Kidney (tissue), 14 donors: ENCODE measurements around the gene ST8SIA1. TPM values are rescaled to one million over a fixed set of nuclear protein-coding genes. Genes with fewer than 3 reads are reported as not detected.

Experiments used
- DNase-seq, 5 donors: peaks; one replicate each; pipeline ENCODE4 v3.0.0-alpha.2; 2013 to 2020
- FAIRE-seq: peaks from 2 replicates; lab custom pipeline; 2012; peaks lifted over from hg19 to GRCh38; lab: Jason Lieb, UNC
- H3K27ac ChIP-seq, 2 donors: one replicate each; pipeline ENCODE4 v1.7.0; 2013; ENCODE audit warnings: low read depth in 2 of 2, low read length in 2 of 2, inconsistent platforms in 1 of 2
- H3K27me3 ChIP-seq: one replicate; pipeline ENCODE4 v1.7.1; 2013; ENCODE audit warnings: low read length, inconsistent platforms; ENCODE audit not compliant: control insufficient read depth, insufficient read depth
- H3K36me3 ChIP-seq, 3 donors: one replicate each; pipeline versions ENCODE4 v1.7.0 to v1.7.1; 2013; ENCODE audit warnings: low read length in 3 of 3, control low read depth in 1 of 3, inconsistent platforms in 1 of 3; ENCODE audit not compliant: insufficient read depth in 3 of 3, control insufficient read depth in 2 of 3
- H3K4me1 ChIP-seq, 3 donors: one replicate each; pipeline versions ENCODE4 v1.7.0 to v1.7.1; 2013; ENCODE audit warnings: low read length in 3 of 3, inconsistent platforms in 1 of 3, low read depth in 1 of 3; ENCODE audit not compliant: control insufficient read depth in 2 of 3, insufficient read depth in 2 of 3
- H3K4me3 ChIP-seq, 3 donors: one replicate each; pipeline versions ENCODE4 v1.7.0 to v1.8.1; 2013; ENCODE audit warnings: low read length in 3 of 3, control low read depth in 1 of 3, inconsistent platforms in 1 of 3
- H3K9ac ChIP-seq, 3 donors: one replicate each; pipeline versions ENCODE4 v1.7.0 to v1.7.1; 2013; ENCODE audit warnings: low read length in 3 of 3, control low read depth in 1 of 3, inconsistent platforms in 1 of 3
- H3K9me3 ChIP-seq, 3 donors: one replicate each; pipeline versions ENCODE4 v1.7.0 to v1.7.1; 2013; ENCODE audit warnings: low read length in 3 of 3, control low read depth in 1 of 3, inconsistent platforms in 1 of 3; ENCODE audit not compliant: control insufficient read depth in 2 of 3, insufficient read depth in 1 of 3
- intact Hi-C: fragments of 100-400 bp; cut with DNase I; formaldehyde crosslinking; loops from one replicate; pipeline ENCODE4 v1.11.1; 2022
- polyA plus RNA-seq: library from polyadenylated mRNA; stranded (reverse); fragments of 350-450 nt; fragmentation: Illumina TruSeq; extraction: RNeasy Lipid Tissue Mini Kit (QIAGEN cat#74804); gene quantifications from one replicate; pipeline ENCODE4 v1.2.3, GENCODE V29; 2014; ENCODE audit warnings: low read depth, low replicate concordance; ENCODE audit not compliant: insufficient read depth
- total RNA-seq: library from RNA; stranded (reverse); fragmentation: NEBNext Ultra II Directional; extraction: Animal tissue kit (Norgen Biotek cat#: 25700); gene quantifications from one replicate; pipeline ENCODE4 v1.2.1, GENCODE V29; 2021
- TF ChIP-seq, protein P1 (sequence below): IDR thresholded peaks from 3 replicates; pipeline ENCODE4 v1.5.1; 2012; ENCODE audit warnings: mild to moderate bottlenecking, moderate library complexity, borderline replicate concordance; ENCODE audit not compliant: insufficient read depth; ENCODE audit errors: extremely low read depth
- donor health status: control.
- donor health status: control.
- donor health status: control.
- donor health status: control.
- donor health status: control.
- donor health status: DM: yes; HTN: yes; CAD: no.
- donor health status: Normal renal cell carcinoma (clear cell type).

ST8SIA1 gene
- total and polyA plus RNA-seq, 2 donors from 2014 or later = 2.8 to 4.7 TPM

DNA sequence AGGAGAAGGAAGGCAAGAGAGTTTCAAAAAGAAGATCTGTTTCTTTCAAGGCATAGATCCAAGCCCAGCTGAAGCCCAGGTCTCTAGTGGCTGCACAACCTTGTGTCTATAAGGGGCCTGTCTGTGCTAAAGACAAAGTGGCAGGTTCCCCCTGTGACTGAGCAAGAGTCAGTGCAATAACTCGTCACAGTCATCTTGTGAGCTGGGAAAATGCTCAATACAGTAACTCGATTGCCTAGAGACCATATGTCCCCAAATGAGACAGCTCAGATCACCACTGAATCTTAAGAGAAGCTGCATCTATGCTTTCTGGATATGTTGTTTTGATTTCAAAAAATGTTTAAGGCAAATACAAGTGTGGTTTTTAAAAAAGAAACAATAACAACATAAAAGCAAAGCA, 24.2 kb downstream of the ST8SIA1 start:
- no peaks in the 10 kb centered on the region for H3K27me3 ChIP-seq
- DNase-seq (no peak), FAIRE-seq (no peak)
- no peak overlapping the region for H3K27ac ChIP-seq
- no peaks in the 10 kb centered on the region for H3K36me3 ChIP-seq
- no peaks in the 10 kb centered on the region for H3K4me1 ChIP-seq
- no peaks in the 10 kb centered on the region for H3K9me3 ChIP-seq
- no peak overlapping the region for H3K9ac ChIP-seq
- no peak overlapping the region for H3K4me3 ChIP-seq
- TF ChIP-seq, protein P1, sequence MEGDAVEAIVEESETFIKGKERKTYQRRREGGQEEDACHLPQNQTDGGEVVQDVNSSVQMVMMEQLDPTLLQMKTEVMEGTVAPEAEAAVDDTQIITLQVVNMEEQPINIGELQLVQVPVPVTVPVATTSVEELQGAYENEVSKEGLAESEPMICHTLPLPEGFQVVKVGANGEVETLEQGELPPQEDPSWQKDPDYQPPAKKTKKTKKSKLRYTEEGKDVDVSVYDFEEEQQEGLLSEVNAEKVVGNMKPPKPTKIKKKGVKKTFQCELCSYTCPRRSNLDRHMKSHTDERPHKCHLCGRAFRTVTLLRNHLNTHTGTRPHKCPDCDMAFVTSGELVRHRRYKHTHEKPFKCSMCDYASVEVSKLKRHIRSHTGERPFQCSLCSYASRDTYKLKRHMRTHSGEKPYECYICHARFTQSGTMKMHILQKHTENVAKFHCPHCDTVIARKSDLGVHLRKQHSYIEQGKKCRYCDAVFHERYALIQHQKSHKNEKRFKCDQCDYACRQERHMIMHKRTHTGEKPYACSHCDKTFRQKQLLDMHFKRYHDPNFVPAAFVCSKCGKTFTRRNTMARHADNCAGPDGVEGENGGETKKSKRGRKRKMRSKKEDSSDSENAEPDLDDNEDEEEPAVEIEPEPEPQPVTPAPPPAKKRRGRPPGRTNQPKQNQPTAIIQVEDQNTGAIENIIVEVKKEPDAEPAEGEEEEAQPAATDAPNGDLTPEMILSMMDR = no peak
- intact Hi-C loops = no loop called here

DNA sequence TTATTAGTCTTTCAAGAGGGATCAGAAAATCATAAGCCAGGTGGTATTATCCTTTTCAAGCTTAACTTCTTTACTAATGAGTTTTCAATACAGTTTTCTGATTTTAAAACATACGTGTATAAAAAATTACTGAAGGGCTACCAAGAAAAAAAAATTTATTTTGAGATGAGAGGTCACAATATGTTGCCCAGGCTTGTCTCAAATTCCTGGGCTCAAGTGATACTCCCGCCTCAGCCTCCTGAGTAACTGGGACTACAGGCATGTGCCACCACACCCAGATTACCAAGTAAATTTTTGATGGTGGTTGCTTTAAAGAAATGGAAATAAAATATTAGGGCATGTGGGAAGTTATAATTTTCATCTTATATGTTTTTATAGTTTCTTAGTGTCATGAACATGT, 26.7 kb downstream of the ST8SIA1 start:
- no peaks in the 10 kb centered on the region for H3K9me3 ChIP-seq
- DNase-seq (no peak), FAIRE-seq (no peak)
- no peaks in the 10 kb centered on the region for H3K27me3 ChIP-seq
- intact Hi-C loops = no loop called here
- H3K27ac ChIP-seq = no peak overlapping the region
- no peak overlapping the region for H3K4me3 ChIP-seq
- H3K9ac ChIP-seq = no peak overlapping the region
- no peaks in the 10 kb centered on the region for H3K4me1 ChIP-seq
- TF ChIP-seq, protein P1 = no peak
- H3K36me3 ChIP-seq = no peaks in the 10 kb centered on the region

DNA sequence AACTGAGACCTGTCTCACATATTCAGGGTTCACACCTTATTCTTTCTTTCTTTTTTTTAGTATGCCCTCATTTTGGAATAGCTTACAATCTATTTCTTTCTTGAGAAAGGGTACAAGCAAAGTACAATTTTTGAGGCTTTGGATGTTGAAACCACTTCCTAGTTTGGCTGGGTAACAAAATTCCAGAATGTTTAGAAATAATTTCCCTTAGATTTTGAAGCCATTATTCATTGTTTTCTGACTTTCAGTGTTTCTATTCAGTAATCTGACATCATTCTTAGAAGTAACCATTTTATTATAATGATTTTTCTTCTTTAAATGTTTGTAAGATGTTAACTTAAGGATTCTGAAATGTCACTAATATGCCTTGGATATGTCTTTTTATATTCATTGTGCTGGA, 28.2 kb downstream of the ST8SIA1 start:
- Histone ChIP-seq H3K9ac (no peak overlapping the region), H3K27ac (no peak overlapping the region), H3K4me3 (no peak overlapping the region), H3K27me3 (no peaks in the 10 kb centered on the region), H3K4me1 (no peaks in the 10 kb centered on the region), H3K9me3 (no peaks in the 10 kb centered on the region), H3K36me3 (no peaks in the 10 kb centered on the region)
- TF ChIP-seq, protein P1 = no peak
- intact Hi-C loops = no loop called here
- DNase-seq (no peak), FAIRE-seq (no peak)

DNA sequence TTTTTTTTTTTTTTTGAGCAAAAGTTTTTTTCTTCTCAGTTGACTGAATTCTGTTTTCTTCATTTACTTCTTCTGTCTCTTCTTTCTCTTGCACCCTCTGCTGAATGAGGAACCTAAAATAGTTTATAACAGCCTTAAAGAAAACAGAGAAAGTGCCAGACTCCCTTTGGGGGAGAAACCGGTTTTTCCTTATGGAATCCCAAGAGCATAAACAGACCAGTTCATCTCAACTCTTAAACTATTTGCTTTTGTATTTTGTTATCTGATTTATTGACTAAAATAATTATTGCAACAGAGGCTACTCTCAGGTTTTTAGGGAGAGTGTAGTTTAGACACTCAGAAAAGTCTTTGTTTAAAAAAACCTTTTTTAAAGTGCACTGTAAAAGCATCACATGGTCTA, 30.2 kb downstream of the ST8SIA1 start:
- intact Hi-C loops = no loop called here
- no peaks in the 10 kb centered on the region for H3K36me3 ChIP-seq
- DNase-seq = no peak
- FAIRE-seq = no peak
- TF ChIP-seq, protein P1 = no peak
- no peaks in the 10 kb centered on the region for H3K9me3 ChIP-seq
- H3K4me1 ChIP-seq = no peaks in the 10 kb centered on the region
- H3K4me3 ChIP-seq = no peak overlapping the region
- no peaks in the 10 kb centered on the region for H3K27me3 ChIP-seq
- H3K9ac ChIP-seq = no peak overlapping the region
- no peak overlapping the region for H3K27ac ChIP-seq
